GM12878 (cell line): ENCODE data around the gene SRGAP1. TPM values are rescaled to one million over a fixed set of nuclear protein-coding genes. Genes with fewer than 3 reads are reported as not detected.

Source experiments
- ATF7 ChIP-seq: fragments of 450-650 bp; IDR thresholded peaks from 2 replicates; pipeline ENCODE4 v1.6.1; 2016; ENCODE audit warnings: low read depth, mild to moderate bottlenecking
- BRCA1 ChIP-seq: IDR thresholded peaks from 2 replicates; pipeline ENCODE4 v1.6.1; 2011; ENCODE audit warnings: low read depth, low read length, improper control_type of control experiment
- HDAC6 ChIP-seq: fragments of 200-600 bp; sonication (generic); IDR thresholded peaks from one replicate; pipeline ENCODE4 v1.8.0; 2017; ENCODE audit warnings: antibody characterized with exemption; ENCODE audit not compliant: unreplicated experiment
- NR2C1 ChIP-seq: fragments of 450-650 bp; IDR thresholded peaks from 2 replicates; pipeline ENCODE4 v1.6.1; 2017; ENCODE audit warnings: antibody characterized with exemption, mild to moderate bottlenecking, moderate library complexity
- REST ChIP-seq: IDR thresholded peaks from 2 replicates; pipeline ENCODE4 v1.6.1; 2012; ENCODE audit warnings: mild to moderate bottlenecking, low read depth, low read length
- STAT3 ChIP-seq: IDR thresholded peaks from 2 replicates; pipeline ENCODE4 v1.6.1; 2011; ENCODE audit warnings: low read depth, low read length, improper control_type of control experiment
- ZBED1 ChIP-seq: IDR thresholded peaks from 2 replicates; pipeline ENCODE4 v1.6.1; 2016; ENCODE audit warnings: borderline replicate concordance
- polyA plus RNA-seq, 11 experiments: library from polyadenylated mRNA; depleted of rRNA in 4 of 11; unstranded in 6 of 11; stranded (reverse) in 5 of 11; fragments of >200 nt; fragmentation: Nextera tagmentation in 4 of 11; fragmentation: Illumina TruSeq in 1 of 11; extraction: Ambion mirVana in 4 of 11; extraction: Trizol in 1 of 11; gene quantifications; 1 replicate in 1 of 11; 2 replicates in 10 of 11; pipeline versions ENCODE4 v1.2.1 to v1.2.3, GENCODE V29; 2011 to 2016; ENCODE audit warnings: inconsistent platforms in 2 of 11, missing spikeins in 2 of 11, low read depth in 1 of 11
- total RNA-seq, 4 experiments: library from RNA; depleted of rRNA in 3 of 4; stranded (reverse); fragments of >200 nt in 3 of 4; fragmentation: Illumina TruSeq in 1 of 4; extraction: Trizol in 1 of 4; gene quantifications; 2 replicates each; pipeline versions ENCODE4 v1.2.1 to v1.2.3, GENCODE V29; 2013 to 2021
- TF ChIP-seq, protein P1 (sequence below): fragments of 450-650 bp; formaldehyde crosslinking; IDR thresholded peaks from 2 replicates; pipeline ENCODE4 v1.5.0; 2022; ENCODE audit warnings: mild to moderate bottlenecking, missing genetic modification characterization
- TF ChIP-seq, protein P2 (sequence below): IDR thresholded peaks from 2 replicates; pipeline ENCODE4 v1.6.1; 2012; ENCODE audit warnings: low read length, inconsistent platforms

Gene SRGAP1
- total and polyA plus RNA-seq, 10 of the 15 experiments (the other 5 are each of a cell fraction or from before 2014, with no cell fraction given), result 0.16 to 0.85 (median 0.46) TPM

- no peak for TF ChIP-seq REST
- no peak for TF ChIP-seq STAT3
- TF ChIP-seq ZBED1, result no peak
- no peak for TF ChIP-seq ATF7
- TF ChIP-seq NR2C1, result no peak
- no peak for TF ChIP-seq BRCA1
- no peak for TF ChIP-seq HDAC6
- TF ChIP-seq, protein P1, sequence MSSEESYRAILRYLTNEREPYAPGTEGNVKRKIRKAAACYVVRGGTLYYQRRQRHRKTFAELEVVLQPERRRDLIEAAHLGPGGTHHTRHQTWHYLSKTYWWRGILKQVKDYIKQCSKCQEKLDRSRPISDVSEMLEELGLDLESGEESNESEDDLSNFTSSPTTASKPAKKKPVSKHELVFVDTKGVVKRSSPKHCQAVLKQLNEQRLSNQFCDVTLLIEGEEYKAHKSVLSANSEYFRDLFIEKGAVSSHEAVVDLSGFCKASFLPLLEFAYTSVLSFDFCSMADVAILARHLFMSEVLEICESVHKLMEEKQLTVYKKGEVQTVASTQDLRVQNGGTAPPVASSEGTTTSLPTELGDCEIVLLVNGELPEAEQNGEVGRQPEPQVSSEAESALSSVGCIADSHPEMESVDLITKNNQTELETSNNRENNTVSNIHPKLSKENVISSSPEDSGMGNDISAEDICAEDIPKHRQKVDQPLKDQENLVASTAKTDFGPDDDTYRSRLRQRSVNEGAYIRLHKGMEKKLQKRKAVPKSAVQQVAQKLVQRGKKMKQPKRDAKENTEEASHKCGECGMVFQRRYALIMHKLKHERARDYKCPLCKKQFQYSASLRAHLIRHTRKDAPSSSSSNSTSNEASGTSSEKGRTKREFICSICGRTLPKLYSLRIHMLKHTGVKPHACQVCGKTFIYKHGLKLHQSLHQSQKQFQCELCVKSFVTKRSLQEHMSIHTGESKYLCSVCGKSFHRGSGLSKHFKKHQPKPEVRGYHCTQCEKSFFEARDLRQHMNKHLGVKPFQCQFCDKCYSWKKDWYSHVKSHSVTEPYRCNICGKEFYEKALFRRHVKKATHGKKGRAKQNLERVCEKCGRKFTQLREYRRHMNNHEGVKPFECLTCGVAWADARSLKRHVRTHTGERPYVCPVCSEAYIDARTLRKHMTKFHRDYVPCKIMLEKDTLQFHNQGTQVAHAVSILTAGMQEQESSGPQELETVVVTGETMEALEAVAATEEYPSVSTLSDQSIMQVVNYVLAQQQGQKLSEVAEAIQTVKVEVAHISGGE (CRISPR knock-in tag), result no peak
- TF ChIP-seq, protein P2, sequence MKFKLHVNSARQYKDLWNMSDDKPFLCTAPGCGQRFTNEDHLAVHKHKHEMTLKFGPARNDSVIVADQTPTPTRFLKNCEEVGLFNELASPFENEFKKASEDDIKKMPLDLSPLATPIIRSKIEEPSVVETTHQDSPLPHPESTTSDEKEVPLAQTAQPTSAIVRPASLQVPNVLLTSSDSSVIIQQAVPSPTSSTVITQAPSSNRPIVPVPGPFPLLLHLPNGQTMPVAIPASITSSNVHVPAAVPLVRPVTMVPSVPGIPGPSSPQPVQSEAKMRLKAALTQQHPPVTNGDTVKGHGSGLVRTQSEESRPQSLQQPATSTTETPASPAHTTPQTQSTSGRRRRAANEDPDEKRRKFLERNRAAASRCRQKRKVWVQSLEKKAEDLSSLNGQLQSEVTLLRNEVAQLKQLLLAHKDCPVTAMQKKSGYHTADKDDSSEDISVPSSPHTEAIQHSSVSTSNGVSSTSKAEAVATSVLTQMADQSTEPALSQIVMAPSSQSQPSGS, result no peak
Measured at GRCh38 chr12:63924781-63925180, 80.3 kb downstream of the SRGAP1 start (continued).
